HG02588 (cell line): Measurements from ENCODE around the gene CA14.
"Not testable (repeated sequence)": the region's sequence is repeated elsewhere in the genome, so short reads cannot be mapped to it uniquely, and the experiment has no call there.

Experiments
- ATAC-seq: cut with Tn5 transposase; IDR thresholded peaks from one replicate; pipeline ENCODE4 v1.9.1; 2021; ENCODE audit warnings: mild to moderate bottlenecking, moderate library complexity; ENCODE audit not compliant: unreplicated experiment

The CA14 gene

GRCh38 chr1:150235852-150236613, 21.5 kb upstream of the CA14 start, which contains the start of gene ANP32E:
TSS of gene ANP32E (minus strand) at chr1:150236112. CDS start at chr1:150235786, 326 bp downstream.
- ATAC-seq = peak; percentile 74

- no peak for ATAC-seq
Observed at GRCh38 chr1:150236614-150237100, 20.9 kb upstream of the CA14 start.

GRCh38 chr1:150237176-150237575, 20.4 kb upstream of the CA14 start:
- ATAC-seq = not testable (repeated sequence)

- ATAC-seq = no peak
Observed at GRCh38 chr1:150237746-150238145, 19.8 kb upstream of the CA14 start.

GRCh38 chr1:150243003-150243402, 14.6 kb upstream of the CA14 start:
- no peak for ATAC-seq

GRCh38 chr1:150249936-150250335, 7.6 kb upstream of the CA14 start:
- ATAC-seq = no peak

GRCh38 chr1:150256198-150256553, 1.4 kb upstream of the CA14 start:
- ATAC-seq = no peak

- ATAC-seq = no peak
Observed at GRCh38 chr1:150256554-150257341, 826 bp upstream of the CA14 start.

- ATAC-seq = no peak
Observed at GRCh38 chr1:150259217-150259616, 1.6 kb downstream of the CA14 start.

GRCh38 chr1:150259758-150260669, 2.4 kb downstream of the CA14 start:
- no peak for ATAC-seq

GRCh38 chr1:150261367-150261766, 3.8 kb downstream of the CA14 start:
- no peak for ATAC-seq

GRCh38 chr1:150262388-150263320, 5.1 kb downstream of the CA14 start:
- no peak for ATAC-seq

- ATAC-seq = no peak
Observed at GRCh38 chr1:150263549-150263948, 6.0 kb downstream of the CA14 start.

GRCh38 chr1:150267896-150268295, 10.3 kb downstream of the CA14 start:
- ATAC-seq = no peak

GRCh38 chr1:150268340-150268704, 10.7 kb downstream of the CA14 start:
- peak; percentile 21 for ATAC-seq

GRCh38 chr1:150268705-150269403, 11.3 kb downstream of the CA14 start, which contains the start of gene APH1A:
TSS of gene APH1A (minus strand) at chr1:150269016. CDS start at chr1:150268810, 206 bp downstream.
- peak; percentile 86 for ATAC-seq

- ATAC-seq = no peak
Observed at GRCh38 chr1:150269451-150269850, 11.9 kb downstream of the CA14 start.

- ATAC-seq = no peak
Observed at GRCh38 chr1:150271291-150271959, 13.9 kb downstream of the CA14 start.

GRCh38 chr1:150273311-150273710, 15.7 kb downstream of the CA14 start:
- ATAC-seq = no peak
